GDM1 (cell line): ENCODE data around the gene PIGR.

ENCODE experiments used
- DNase-seq: peaks from one replicate; lab custom pipeline; 2025; lab: John Stamatoyannopoulos, UW

PIGR gene

GRCh38 chr1:206890125-206891060 lies 55.9 kb downstream of the PIGR start:
- no peak for DNase-seq

GRCh38 chr1:206887701-206888100 lies 58.6 kb downstream of the PIGR start:
- no peak for DNase-seq

- DNase-seq: no peak
Observed at GRCh38 chr1:206886831-206887230, 59.4 kb downstream of the PIGR start.

GRCh38 chr1:206885341-206886060 lies 60.8 kb downstream of the PIGR start:
- no peak for DNase-seq

GRCh38 chr1:206883876-206884275 lies 62.4 kb downstream of the PIGR start:
- no peak for DNase-seq

GRCh38 chr1:206883160-206883559 lies 63.1 kb downstream of the PIGR start:
- DNase-seq: no peak

- no peak for DNase-seq
Observed at GRCh38 chr1:206882555-206882954, 63.7 kb downstream of the PIGR start.

- DNase-seq: no peak
Observed at GRCh38 chr1:206880314-206880713, 66.0 kb downstream of the PIGR start.
